ENCODE data around the gene NF1. TPM values are rescaled to one million over a fixed set of nuclear protein-coding genes. Genes with fewer than 3 reads are reported as not detected.
"Not testable (repeated sequence)": the region's sequence is repeated elsewhere in the genome, so short reads cannot be mapped to it uniquely, and the experiment has no call there.

The NF1 gene
- total RNA-seq, 1 experiment from 2014 or later = 35.4 TPM

DNA sequence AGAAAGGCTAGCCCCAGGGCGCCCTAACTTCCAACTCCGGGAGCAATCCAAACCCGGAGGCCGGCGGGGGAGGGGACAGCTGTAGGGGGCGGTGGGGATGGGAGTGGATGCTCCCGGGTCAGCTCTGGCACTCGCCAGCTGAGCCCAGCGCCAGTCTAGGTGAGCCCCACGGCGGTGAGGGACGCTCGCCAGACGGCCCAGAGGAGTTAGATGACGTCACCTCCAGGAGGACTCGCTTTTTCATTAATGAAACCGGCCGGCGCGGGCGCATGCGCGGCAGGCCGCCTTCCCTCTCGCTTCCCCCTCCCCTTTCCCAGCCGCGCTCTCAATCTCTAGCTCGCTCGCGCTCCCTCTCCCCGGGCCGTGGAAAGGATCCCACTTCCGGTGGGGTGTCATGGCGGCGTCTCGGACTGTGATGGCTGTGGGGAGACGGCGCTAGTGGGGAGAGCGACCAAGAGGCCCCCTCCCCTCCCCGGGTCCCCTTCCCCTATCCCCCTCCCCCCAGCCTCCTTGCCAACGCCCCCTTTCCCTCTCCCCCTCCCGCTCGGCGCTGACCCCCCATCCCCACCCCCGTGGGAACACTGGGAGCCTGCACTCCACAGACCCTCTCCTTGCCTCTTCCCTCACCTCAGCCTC, at the start of gene NF1 (continued):
- TF ChIP-seq IRF1 (CRISPR knock-in tag; IDR thresholded peaks at IDR 0.05) (no peak), SMAD4 (CRISPR knock-in tag; IDR thresholded peaks at IDR 0.05) (no peak), CREM (CRISPR knock-in tag; IDR thresholded peaks at IDR 0.05) (peak; percentile 35; the same call in 1 of the 2 replicates)

DNA sequence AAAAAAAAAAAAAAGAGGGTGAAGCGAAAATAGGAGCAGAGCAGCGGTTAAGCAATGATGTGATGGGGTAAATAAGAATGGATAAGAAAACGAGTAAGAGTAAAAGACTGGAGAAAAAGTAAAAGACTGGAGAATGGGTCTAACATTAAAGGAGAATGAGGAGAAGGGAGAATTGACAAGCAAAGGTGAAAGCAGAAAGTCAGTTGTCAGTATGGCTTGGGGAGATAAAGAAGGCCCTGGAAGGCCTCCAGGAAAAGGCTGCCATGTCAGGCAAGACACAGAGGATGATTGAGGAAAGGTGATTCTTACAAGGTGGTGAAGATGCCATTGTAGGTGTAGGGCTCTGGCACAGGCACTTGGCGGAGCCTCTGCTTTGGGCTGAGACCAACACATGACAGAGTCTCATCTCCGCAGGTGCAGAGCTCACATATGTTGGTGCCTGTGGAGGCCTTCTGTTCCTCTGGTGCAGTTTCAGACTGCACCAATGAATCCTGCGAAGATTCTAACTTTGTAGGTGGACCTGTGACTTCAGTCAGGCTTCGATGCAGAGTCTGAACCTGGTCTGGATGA, 47.8 kb upstream of the NF1 start:
- H3K4me3 Mint-ChIP-seq; H3K27me3 Mint-ChIP-seq (ENCODE audit: low read depth); POLR2A ChIA-PET; H3K36me3 Mint-ChIP-seq; H3K27ac Mint-ChIP-seq; H3K4me1 Mint-ChIP-seq; CTCF ChIA-PET; ATAC-seq; DNase-seq (ENCODE audit: low spot score): not testable (repeated sequence)
- peaks cover 41% of the 10 kb centered on the region for H3K9me3 Mint-ChIP-seq

DNA sequence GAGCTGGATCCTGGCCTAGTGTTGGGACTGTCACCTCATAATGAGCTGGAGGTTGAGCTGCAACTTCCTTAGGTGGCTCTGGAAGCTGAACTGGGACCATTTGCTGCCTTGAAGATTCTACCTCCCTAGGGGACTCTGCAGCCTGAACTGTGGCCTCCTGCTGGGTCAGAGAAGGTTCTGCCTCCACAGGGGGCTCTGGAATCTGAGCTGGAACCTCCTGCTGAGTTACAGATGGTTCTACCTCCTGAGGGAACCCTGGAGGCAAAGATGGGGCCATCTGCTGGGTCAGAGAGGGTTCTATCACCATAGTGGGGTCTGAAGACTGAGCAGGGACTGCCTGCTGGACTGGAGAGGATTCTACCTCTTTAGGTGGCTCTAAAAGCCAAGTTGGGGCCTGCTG, 46.6 kb upstream of the NF1 start:
- H3K4me3 Mint-ChIP-seq = no peak overlapping the region
- no peak for ATAC-seq
- no peak for DNase-seq (ENCODE audit: low spot score)
- H3K27me3 Mint-ChIP-seq (ENCODE audit: low read depth) = no peaks in the 10 kb centered on the region; the same call in 1 of the 2 replicates
- no peak overlapping the region for H3K27ac Mint-ChIP-seq
- no peaks in the 10 kb centered on the region for H3K36me3 Mint-ChIP-seq
- ChIA-PET POLR2A (no interaction called here), CTCF (no interaction called here)
- H3K9me3 Mint-ChIP-seq = peaks cover 47% of the 10 kb centered on the region
- H3K4me1 Mint-ChIP-seq = 0 out of 2 replicates have a peak, but pooled peaks cover 2% of the 10 kb centered on the region
- TF ChIP-seq SMAD4 (CRISPR knock-in tag; IDR thresholded peaks at IDR 0.05) (no peak), TP53 (CRISPR knock-in tag; IDR thresholded peaks at IDR 0.05) (no peak), IRF2 (CRISPR knock-in tag; IDR thresholded peaks at IDR 0.05; ENCODE audit: borderline replicate concordance, low read depth) (no peak), MYBL2 (CRISPR knock-in tag; IDR thresholded peaks at IDR 0.05) (no peak), ZNF425 (CRISPR knock-in tag; conservative IDR thresholded peaks at IDR 0.05) (no peak), GTF2I (CRISPR knock-in tag; conservative IDR thresholded peaks at IDR 0.05) (no peak), AR (CRISPR knock-in tag; IDR thresholded peaks at IDR 0.05) (no peak), ZNF416 (CRISPR knock-in tag; IDR thresholded peaks at IDR 0.05) (no peak), ELF4 (CRISPR knock-in tag; IDR thresholded peaks at IDR 0.05; ENCODE audit: low read depth) (no peak), FOXP1 (CRISPR knock-in tag; IDR thresholded peaks at IDR 0.05; ENCODE audit: borderline replicate concordance) (no peak)
- TF ChIP-seq, protein P1, sequence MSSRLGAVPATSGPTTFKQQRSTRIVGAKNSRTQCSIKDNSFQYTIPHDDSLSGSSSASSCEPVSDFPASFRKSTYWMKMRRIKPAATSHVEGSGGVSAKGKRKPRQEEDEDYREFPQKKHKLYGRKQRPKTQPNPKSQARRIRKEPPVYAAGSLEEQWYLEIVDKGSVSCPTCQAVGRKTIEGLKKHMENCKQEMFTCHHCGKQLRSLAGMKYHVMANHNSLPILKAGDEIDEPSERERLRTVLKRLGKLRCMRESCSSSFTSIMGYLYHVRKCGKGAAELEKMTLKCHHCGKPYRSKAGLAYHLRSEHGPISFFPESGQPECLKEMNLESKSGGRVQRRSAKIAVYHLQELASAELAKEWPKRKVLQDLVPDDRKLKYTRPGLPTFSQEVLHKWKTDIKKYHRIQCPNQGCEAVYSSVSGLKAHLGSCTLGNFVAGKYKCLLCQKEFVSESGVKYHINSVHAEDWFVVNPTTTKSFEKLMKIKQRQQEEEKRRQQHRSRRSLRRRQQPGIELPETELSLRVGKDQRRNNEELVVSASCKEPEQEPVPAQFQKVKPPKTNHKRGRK (CRISPR knock-in tag; IDR thresholded peaks at IDR 0.05; ENCODE audit: borderline replicate concordance) = no peak
- TF ChIP-seq, protein P2, sequence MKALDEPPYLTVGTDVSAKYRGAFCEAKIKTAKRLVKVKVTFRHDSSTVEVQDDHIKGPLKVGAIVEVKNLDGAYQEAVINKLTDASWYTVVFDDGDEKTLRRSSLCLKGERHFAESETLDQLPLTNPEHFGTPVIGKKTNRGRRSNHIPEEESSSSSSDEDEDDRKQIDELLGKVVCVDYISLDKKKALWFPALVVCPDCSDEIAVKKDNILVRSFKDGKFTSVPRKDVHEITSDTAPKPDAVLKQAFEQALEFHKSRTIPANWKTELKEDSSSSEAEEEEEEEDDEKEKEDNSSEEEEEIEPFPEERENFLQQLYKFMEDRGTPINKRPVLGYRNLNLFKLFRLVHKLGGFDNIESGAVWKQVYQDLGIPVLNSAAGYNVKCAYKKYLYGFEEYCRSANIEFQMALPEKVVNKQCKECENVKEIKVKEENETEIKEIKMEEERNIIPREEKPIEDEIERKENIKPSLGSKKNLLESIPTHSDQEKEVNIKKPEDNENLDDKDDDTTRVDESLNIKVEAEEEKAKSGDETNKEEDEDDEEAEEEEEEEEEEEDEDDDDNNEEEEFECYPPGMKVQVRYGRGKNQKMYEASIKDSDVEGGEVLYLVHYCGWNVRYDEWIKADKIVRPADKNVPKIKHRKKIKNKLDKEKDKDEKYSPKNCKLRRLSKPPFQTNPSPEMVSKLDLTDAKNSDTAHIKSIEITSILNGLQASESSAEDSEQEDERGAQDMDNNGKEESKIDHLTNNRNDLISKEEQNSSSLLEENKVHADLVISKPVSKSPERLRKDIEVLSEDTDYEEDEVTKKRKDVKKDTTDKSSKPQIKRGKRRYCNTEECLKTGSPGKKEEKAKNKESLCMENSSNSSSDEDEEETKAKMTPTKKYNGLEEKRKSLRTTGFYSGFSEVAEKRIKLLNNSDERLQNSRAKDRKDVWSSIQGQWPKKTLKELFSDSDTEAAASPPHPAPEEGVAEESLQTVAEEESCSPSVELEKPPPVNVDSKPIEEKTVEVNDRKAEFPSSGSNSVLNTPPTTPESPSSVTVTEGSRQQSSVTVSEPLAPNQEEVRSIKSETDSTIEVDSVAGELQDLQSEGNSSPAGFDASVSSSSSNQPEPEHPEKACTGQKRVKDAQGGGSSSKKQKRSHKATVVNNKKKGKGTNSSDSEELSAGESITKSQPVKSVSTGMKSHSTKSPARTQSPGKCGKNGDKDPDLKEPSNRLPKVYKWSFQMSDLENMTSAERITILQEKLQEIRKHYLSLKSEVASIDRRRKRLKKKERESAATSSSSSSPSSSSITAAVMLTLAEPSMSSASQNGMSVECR (CRISPR knock-in tag; IDR thresholded peaks at IDR 0.05; ENCODE audit: borderline replicate concordance) = no peak
- TF ChIP-seq, protein P3, sequence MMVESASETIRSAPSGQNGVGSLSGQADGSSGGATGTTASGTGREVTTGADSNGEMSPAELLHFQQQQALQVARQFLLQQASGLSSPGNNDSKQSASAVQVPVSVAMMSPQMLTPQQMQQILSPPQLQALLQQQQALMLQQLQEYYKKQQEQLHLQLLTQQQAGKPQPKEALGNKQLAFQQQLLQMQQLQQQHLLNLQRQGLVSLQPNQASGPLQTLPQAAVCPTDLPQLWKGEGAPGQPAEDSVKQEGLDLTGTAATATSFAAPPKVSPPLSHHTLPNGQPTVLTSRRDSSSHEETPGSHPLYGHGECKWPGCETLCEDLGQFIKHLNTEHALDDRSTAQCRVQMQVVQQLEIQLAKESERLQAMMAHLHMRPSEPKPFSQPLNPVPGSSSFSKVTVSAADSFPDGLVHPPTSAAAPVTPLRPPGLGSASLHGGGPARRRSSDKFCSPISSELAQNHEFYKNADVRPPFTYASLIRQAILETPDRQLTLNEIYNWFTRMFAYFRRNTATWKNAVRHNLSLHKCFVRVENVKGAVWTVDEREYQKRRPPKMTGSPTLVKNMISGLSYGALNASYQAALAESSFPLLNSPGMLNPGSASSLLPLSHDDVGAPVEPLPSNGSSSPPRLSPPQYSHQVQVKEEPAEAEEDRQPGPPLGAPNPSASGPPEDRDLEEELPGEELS (CRISPR knock-in tag; IDR thresholded peaks at IDR 0.05) = no peak
- TF ChIP-seq, protein P4, sequence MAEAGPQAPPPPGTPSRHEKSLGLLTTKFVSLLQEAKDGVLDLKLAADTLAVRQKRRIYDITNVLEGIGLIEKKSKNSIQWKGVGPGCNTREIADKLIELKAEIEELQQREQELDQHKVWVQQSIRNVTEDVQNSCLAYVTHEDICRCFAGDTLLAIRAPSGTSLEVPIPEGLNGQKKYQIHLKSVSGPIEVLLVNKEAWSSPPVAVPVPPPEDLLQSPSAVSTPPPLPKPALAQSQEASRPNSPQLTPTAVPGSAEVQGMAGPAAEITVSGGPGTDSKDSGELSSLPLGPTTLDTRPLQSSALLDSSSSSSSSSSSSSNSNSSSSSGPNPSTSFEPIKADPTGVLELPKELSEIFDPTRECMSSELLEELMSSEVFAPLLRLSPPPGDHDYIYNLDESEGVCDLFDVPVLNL (CRISPR knock-in tag; IDR thresholded peaks at IDR 0.05; ENCODE audit: borderline replicate concordance, low read depth) = no peak
